ENCODE measurements around the gene BTBD10.
"Not testable (repeated sequence)": the region's sequence is repeated elsewhere in the genome, so short reads cannot be mapped to it uniquely, and the experiment has no call there.

BTBD10 gene

DNA sequence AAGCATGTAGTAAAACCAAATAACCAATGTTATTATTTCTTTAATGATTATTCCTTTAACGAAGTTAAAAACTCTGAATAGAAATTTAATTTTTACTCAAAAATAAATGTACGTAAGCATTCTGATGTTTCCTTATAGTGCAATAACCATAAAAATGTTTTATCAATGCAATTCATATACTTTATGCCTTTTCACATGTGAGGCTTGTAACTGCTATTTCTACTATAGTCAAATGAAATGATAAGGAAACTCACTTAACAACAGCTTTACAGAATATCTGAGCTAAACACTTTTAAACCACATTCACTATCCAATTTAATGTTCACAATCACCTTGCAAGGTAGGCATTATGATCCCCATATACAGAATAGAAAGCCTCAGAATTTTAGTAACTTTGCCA lies 17.4 kb downstream of the BTBD10 start:
- TF ChIP-seq BACH2 (CRISPR knock-in tag; IDR thresholded peaks at IDR 0.05; ENCODE audit: borderline replicate concordance) (no peak), ZFP30 (CRISPR knock-in tag; IDR thresholded peaks at IDR 0.05) (no peak), ZFP3 (CRISPR knock-in tag; IDR thresholded peaks at IDR 0.05) (no peak)
- ATAC-seq, result no peak

DNA sequence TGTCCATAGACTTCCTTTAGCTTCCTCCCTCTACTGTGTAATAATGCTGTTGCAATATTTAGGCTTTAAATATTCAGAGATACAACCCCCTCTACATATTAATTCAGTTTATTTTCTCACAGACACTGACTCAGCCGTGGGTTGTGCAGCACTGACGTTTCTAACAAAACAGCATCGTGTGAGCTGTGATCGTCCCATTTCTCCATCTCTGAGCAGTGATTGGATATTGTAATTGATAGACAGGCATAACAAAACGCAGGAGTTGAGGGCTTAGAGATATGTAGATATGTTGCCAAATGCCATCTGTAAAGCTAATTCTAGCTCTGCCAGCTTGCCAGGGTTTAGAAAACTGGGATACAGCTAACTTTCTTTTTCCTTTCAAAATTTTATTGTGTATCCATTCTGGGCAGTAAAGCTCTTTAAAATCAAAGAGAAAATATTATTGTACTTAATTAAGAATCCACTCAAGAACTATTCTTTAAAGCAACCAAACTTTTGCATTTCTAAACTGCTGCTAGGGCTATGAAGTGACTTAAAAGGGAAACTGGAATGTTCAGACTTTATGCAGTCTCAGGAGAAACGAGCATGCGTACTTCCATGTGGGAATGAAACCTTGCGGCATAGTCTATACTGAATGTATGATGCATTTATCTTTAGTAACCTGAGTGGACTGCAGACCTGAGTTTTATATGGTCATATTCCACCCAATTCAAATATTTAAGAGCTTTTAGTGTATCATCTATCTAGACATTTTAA lies 22.7 kb downstream of the BTBD10 start:
- peak; percentile 100 for ATAC-seq
- no peak for TF ChIP-seq ZNF565 (CRISPR knock-in tag; conservative IDR thresholded peaks at IDR 0.05; ENCODE audit: low read depth)
- no peak for TF ChIP-seq GLIS3 (CRISPR knock-in tag; IDR thresholded peaks at IDR 0.05)
- TF ChIP-seq TCF4 (CRISPR knock-in tag; IDR thresholded peaks at IDR 0.05; ENCODE audit: borderline replicate concordance), result no peak; the same call in 1 of the 2 replicates
- TF ChIP-seq SNAI2 (CRISPR knock-in tag; IDR thresholded peaks at IDR 0.05), result no peak
- TF ChIP-seq ISL1 (CRISPR knock-in tag; IDR thresholded peaks at IDR 0.05), result no peak; the same call in 1 of the 2 replicates
- TF ChIP-seq ESRRG (CRISPR knock-in tag; IDR thresholded peaks at IDR 0.05), result no peak
- TF ChIP-seq, protein P1, sequence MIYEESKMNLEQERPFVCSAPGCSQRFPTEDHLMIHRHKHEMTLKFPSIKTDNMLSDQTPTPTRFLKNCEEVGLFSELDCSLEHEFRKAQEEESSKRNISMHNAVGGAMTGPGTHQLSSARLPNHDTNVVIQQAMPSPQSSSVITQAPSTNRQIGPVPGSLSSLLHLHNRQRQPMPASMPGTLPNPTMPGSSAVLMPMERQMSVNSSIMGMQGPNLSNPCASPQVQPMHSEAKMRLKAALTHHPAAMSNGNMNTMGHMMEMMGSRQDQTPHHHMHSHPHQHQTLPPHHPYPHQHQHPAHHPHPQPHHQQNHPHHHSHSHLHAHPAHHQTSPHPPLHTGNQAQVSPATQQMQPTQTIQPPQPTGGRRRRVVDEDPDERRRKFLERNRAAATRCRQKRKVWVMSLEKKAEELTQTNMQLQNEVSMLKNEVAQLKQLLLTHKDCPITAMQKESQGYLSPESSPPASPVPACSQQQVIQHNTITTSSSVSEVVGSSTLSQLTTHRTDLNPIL (CRISPR knock-in tag; IDR thresholded peaks at IDR 0.05; ENCODE audit: low read depth), result no peak
- no peak for TF ChIP-seq ZNF70 (CRISPR knock-in tag; IDR thresholded peaks at IDR 0.05)
- TF ChIP-seq ZNF8 (CRISPR knock-in tag; IDR thresholded peaks at IDR 0.05), result no peak
- TF ChIP-seq, protein P2, sequence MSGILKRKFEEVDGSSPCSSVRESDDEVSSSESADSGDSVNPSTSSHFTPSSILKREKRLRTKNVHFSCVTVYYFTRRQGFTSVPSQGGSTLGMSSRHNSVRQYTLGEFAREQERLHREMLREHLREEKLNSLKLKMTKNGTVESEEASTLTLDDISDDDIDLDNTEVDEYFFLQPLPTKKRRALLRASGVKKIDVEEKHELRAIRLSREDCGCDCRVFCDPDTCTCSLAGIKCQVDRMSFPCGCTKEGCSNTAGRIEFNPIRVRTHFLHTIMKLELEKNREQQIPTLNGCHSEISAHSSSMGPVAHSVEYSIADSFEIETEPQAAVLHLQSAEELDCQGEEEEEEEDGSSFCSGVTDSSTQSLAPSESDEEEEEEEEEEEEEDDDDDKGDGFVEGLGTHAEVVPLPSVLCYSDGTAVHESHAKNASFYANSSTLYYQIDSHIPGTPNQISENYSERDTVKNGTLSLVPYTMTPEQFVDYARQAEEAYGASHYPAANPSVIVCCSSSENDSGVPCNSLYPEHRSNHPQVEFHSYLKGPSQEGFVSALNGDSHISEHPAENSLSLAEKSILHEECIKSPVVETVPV (CRISPR knock-in tag; IDR thresholded peaks at IDR 0.05), result no peak
- TF ChIP-seq RARB (CRISPR knock-in tag; IDR thresholded peaks at IDR 0.05), result no peak
- TF ChIP-seq, protein P3, sequence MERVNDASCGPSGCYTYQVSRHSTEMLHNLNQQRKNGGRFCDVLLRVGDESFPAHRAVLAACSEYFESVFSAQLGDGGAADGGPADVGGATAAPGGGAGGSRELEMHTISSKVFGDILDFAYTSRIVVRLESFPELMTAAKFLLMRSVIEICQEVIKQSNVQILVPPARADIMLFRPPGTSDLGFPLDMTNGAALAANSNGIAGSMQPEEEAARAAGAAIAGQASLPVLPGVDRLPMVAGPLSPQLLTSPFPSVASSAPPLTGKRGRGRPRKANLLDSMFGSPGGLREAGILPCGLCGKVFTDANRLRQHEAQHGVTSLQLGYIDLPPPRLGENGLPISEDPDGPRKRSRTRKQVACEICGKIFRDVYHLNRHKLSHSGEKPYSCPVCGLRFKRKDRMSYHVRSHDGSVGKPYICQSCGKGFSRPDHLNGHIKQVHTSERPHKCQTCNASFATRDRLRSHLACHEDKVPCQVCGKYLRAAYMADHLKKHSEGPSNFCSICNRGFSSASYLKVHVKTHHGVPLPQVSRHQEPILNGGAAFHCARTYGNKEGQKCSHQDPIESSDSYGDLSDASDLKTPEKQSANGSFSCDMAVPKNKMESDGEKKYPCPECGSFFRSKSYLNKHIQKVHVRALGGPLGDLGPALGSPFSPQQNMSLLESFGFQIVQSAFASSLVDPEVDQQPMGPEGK (CRISPR knock-in tag; IDR thresholded peaks at IDR 0.05; ENCODE audit: borderline replicate concordance), result no peak
- TF ChIP-seq, protein P4, sequence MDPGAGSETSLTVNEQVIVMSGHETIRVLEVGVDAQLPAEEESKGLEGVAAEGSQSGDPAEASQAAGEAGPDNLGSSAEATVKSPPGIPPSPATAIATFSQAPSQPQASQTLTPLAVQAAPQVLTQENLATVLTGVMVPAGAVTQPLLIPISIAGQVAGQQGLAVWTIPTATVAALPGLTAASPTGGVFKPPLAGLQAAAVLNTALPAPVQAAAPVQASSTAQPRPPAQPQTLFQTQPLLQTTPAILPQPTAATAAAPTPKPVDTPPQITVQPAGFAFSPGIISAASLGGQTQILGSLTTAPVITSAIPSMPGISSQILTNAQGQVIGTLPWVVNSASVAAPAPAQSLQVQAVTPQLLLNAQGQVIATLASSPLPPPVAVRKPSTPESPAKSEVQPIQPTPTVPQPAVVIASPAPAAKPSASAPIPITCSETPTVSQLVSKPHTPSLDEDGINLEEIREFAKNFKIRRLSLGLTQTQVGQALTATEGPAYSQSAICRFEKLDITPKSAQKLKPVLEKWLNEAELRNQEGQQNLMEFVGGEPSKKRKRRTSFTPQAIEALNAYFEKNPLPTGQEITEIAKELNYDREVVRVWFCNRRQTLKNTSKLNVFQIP (CRISPR knock-in tag; IDR thresholded peaks at IDR 0.05; ENCODE audit: borderline replicate concordance, low read depth), result no peak
- no peak for TF ChIP-seq ZFP3 (CRISPR knock-in tag; IDR thresholded peaks at IDR 0.05)
- no peak for TF ChIP-seq PPARA (CRISPR knock-in tag; IDR thresholded peaks at IDR 0.05; ENCODE audit: borderline replicate concordance)
- no peak for TF ChIP-seq OSR1 (CRISPR knock-in tag; IDR thresholded peaks at IDR 0.05)
- TF ChIP-seq, protein P5, sequence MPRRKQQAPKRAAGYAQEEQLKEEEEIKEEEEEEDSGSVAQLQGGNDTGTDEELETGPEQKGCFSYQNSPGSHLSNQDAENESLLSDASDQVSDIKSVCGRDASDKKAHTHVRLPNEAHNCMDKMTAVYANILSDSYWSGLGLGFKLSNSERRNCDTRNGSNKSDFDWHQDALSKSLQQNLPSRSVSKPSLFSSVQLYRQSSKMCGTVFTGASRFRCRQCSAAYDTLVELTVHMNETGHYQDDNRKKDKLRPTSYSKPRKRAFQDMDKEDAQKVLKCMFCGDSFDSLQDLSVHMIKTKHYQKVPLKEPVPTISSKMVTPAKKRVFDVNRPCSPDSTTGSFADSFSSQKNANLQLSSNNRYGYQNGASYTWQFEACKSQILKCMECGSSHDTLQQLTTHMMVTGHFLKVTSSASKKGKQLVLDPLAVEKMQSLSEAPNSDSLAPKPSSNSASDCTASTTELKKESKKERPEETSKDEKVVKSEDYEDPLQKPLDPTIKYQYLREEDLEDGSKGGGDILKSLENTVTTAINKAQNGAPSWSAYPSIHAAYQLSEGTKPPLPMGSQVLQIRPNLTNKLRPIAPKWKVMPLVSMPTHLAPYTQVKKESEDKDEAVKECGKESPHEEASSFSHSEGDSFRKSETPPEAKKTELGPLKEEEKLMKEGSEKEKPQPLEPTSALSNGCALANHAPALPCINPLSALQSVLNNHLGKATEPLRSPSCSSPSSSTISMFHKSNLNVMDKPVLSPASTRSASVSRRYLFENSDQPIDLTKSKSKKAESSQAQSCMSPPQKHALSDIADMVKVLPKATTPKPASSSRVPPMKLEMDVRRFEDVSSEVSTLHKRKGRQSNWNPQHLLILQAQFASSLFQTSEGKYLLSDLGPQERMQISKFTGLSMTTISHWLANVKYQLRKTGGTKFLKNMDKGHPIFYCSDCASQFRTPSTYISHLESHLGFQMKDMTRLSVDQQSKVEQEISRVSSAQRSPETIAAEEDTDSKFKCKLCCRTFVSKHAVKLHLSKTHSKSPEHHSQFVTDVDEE (CRISPR knock-in tag; IDR thresholded peaks at IDR 0.05), result no peak
- no peak for TF ChIP-seq CSDC2 (CRISPR knock-in tag; IDR thresholded peaks at IDR 0.05)
- no peak for TF ChIP-seq ZFP30 (CRISPR knock-in tag; IDR thresholded peaks at IDR 0.05)
- TF ChIP-seq ZC3H10 (CRISPR knock-in tag; IDR thresholded peaks at IDR 0.05), result no peak

DNA sequence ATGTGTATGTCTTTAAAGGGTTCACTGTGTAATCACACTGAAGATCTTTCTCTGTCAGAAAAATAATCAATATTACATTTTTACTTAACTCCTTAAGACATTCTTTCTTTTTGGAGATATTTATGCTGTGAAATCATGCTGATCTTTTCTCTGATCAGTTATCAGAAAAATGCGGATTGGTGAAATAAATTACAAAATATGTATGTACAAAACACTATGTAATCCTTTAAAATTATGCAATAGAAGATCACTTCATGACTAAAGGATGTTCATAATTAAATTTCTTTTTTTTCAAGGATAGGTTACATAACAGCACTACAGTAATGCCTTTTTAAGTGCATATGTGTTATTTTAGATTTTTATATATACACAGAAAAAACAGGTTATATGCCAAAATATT lies 24.7 kb downstream of the BTBD10 start:
- no peak for TF ChIP-seq BACH2 (CRISPR knock-in tag; IDR thresholded peaks at IDR 0.05; ENCODE audit: borderline replicate concordance)
- TF ChIP-seq, protein P3 (CRISPR knock-in tag; IDR thresholded peaks at IDR 0.05; ENCODE audit: borderline replicate concordance), result no peak
- peak; percentile 40; the same call in 1 of the 2 replicates for TF ChIP-seq ISL1 (CRISPR knock-in tag; IDR thresholded peaks at IDR 0.05)
- TF ChIP-seq, protein P1 (CRISPR knock-in tag; IDR thresholded peaks at IDR 0.05; ENCODE audit: low read depth), result no peak
- no peak for TF ChIP-seq ZC3H10 (CRISPR knock-in tag; IDR thresholded peaks at IDR 0.05)
- no peak for TF ChIP-seq ZFP3 (CRISPR knock-in tag; IDR thresholded peaks at IDR 0.05)
- TF ChIP-seq ZNF70 (CRISPR knock-in tag; IDR thresholded peaks at IDR 0.05), result no peak
- TF ChIP-seq, protein P2 (CRISPR knock-in tag; IDR thresholded peaks at IDR 0.05), result no peak
- ATAC-seq, result no peak

DNA sequence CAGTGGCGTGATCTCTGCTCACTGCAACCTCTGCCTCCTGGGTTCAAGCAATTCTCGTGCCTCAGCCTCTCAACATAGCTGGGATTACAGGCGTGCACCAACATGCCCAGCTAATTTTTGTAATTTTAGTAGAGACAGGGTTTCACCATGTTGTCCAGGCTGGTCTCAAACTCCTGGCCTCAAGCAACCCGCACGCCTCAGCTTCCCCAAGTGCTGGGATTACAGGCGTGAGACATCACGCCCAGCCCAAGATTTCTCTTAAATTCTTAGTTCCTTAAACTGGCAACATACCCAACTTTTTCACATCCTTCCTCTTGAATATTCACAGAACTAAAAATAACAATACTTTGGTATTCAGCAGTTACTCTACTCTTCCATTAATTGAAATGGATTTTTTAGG lies 26.2 kb downstream of the BTBD10 start:
- ATAC-seq, result not testable (repeated sequence)

All from SK-N-SH treated with all-trans-retinoic acid at 6 μM for 48 hours (cell line).